IMR-90 (cell line): ENCODE measurements around the gene BTG3. TPM values are rescaled to one million over a fixed set of nuclear protein-coding genes. Genes with fewer than 3 reads are reported as not detected.

ENCODE experiments used
- ATAC-seq: fragments of 200-7000 bp; cut with Tn5 transposase; 2 replicates; pipeline ENCODE4 v1.9.1; 2020; ENCODE audit warnings: low read depth, mild to moderate bottlenecking, moderate library complexity
- BruUV-seq: library from RNA; stranded (reverse); fragments of 400-500 nt; replicated peaks from 2 replicates; lab custom pipeline; 2021; lab: Mats Ljungman, UMichigan
- CTCF ChIA-PET: fragments of 300-600 bp; formaldehyde crosslinking; extraction: SDS; loops from one replicate; lab custom pipeline; 2021; ENCODE audit warnings: antibody characterized with exemption; lab: Yijun Ruan, JAX
- POLR2A ChIA-PET: fragments of 300-600 bp; sonication (Branson Sonifier 250); formaldehyde crosslinking; loops from one replicate; lab custom pipeline; 2022; ENCODE audit warnings: antibody characterized with exemption; ENCODE audit not compliant: unreplicated experiment; lab: Charles Lee
- DNase-seq: peaks from one replicate; pipeline ENCODE4 v3.0.0; 2013
- H2AFZ ChIP-seq: replicated peaks from 2 replicates; pipeline ENCODE3; 2013; ENCODE audit warnings: low read length, mild to moderate bottlenecking; ENCODE audit not compliant: poor library complexity
- H2AK5ac ChIP-seq: 2 replicates; pipeline ENCODE4 v1.6.1; 2013; ENCODE audit warnings: low read depth, low read length, inconsistent platforms
- H2AK9ac ChIP-seq: replicated peaks from 2 replicates; pipeline ENCODE3; 2013; ENCODE audit warnings: mild to moderate bottlenecking, low read depth, low read length, moderate library complexity; ENCODE audit not compliant: poor library complexity
- H2BK120ac ChIP-seq: 2 replicates; pipeline ENCODE4 v1.6.1; 2013; ENCODE audit warnings: low read depth, low read length, inconsistent platforms
- H2BK15ac ChIP-seq: 3 replicates; pipeline ENCODE4 v1.6.1; 2013; ENCODE audit warnings: low read depth, low read length, inconsistent platforms
- H2BK20ac ChIP-seq: 2 replicates; pipeline ENCODE4 v1.6.1; 2013; ENCODE audit warnings: low read depth, mild to moderate bottlenecking, inconsistent platforms, low read length, moderate library complexity
- H2BK5ac ChIP-seq: 2 replicates; pipeline ENCODE4 v1.6.1; 2013; ENCODE audit warnings: mild to moderate bottlenecking, low read depth, low read length, inconsistent platforms; ENCODE audit not compliant: poor library complexity, severe bottlenecking
- H3K14ac ChIP-seq: replicated peaks from 2 replicates; pipeline ENCODE4 v1.6.1; 2013; ENCODE audit warnings: low read depth, low read length, inconsistent platforms
- H3K18ac ChIP-seq: 2 replicates; pipeline ENCODE4 v1.6.1; 2013; ENCODE audit warnings: low read depth, low read length, control low read depth
- H3K23ac ChIP-seq: 2 replicates; pipeline ENCODE4 v1.6.1; 2013; ENCODE audit warnings: low read depth, low read length, inconsistent platforms
- H3K27ac ChIP-seq: 2 replicates; pipeline ENCODE4 v1.5.1; 2013; ENCODE audit warnings: mild to moderate bottlenecking, control low read depth, low read length; ENCODE audit not compliant: insufficient read depth
- H3K27me3 ChIP-seq: 2 replicates; pipeline ENCODE4 v1.6.1; 2013; ENCODE audit warnings: low read length; ENCODE audit not compliant: control insufficient read depth, insufficient read depth
- H3K36me3 ChIP-seq: 2 replicates; pipeline ENCODE4 v1.6.1; 2013; ENCODE audit warnings: low read length, mixed read lengths; ENCODE audit not compliant: control insufficient read depth, insufficient read depth
- H3K4ac ChIP-seq: 2 replicates; pipeline ENCODE4 v1.6.1; 2013; ENCODE audit warnings: low read depth, low read length, inconsistent platforms
- H3K4me1 ChIP-seq: 2 replicates; pipeline ENCODE4 v1.6.1; 2013; ENCODE audit warnings: low read length, mixed read lengths; ENCODE audit not compliant: control insufficient read depth, insufficient read depth
- H3K4me2 ChIP-seq: 2 replicates; pipeline ENCODE4 v1.6.1; 2013; ENCODE audit warnings: low read depth, mild to moderate bottlenecking, control low read depth, low read length, moderate library complexity
- H3K4me3 ChIP-seq: 2 replicates; pipeline ENCODE4 v1.5.1; 2013; ENCODE audit warnings: low read depth, mild to moderate bottlenecking, control low read depth, low read length, moderate library complexity; ENCODE audit not compliant: insufficient read depth
- H3K56ac ChIP-seq: 2 replicates; pipeline ENCODE4 v1.6.1; 2013; ENCODE audit warnings: low read length, inconsistent platforms; ENCODE audit not compliant: insufficient read depth; ENCODE audit errors: extremely low read depth
- H3K79me1 ChIP-seq, 2 experiments: 2 replicates each; pipeline ENCODE4 v1.6.1; 2013; ENCODE audit warnings: low read length in 2 of 2, inconsistent platforms in 1 of 2, low read depth in 1 of 2
- H3K9ac ChIP-seq: 2 replicates; pipeline ENCODE4 v1.6.1; 2013; ENCODE audit warnings: low read depth, low read length, control low read depth
- H3K9me1 ChIP-seq: 2 replicates; pipeline ENCODE4 v1.6.1; 2013; ENCODE audit warnings: low read length, inconsistent platforms; ENCODE audit not compliant: insufficient read depth
- H3K9me3 ChIP-seq: 2 replicates; pipeline ENCODE4 v1.6.1; 2013; ENCODE audit warnings: low read length; ENCODE audit not compliant: control insufficient read depth, insufficient read depth
- H4K20me1 ChIP-seq: 2 replicates; pipeline ENCODE4 v1.6.1; 2013; ENCODE audit warnings: low read length, inconsistent platforms; ENCODE audit not compliant: insufficient read depth
- H4K5ac ChIP-seq: 2 replicates; pipeline ENCODE4 v1.6.1; 2013; ENCODE audit warnings: mild to moderate bottlenecking, low read depth, low read length, control low read depth
- H4K8ac ChIP-seq, 2 experiments: 2 replicates each; pipeline ENCODE4 v1.6.1; 2013; ENCODE audit warnings: low read depth in 2 of 2, low read length in 2 of 2, control low read depth in 1 of 2, inconsistent platforms in 1 of 2
- H4K91ac ChIP-seq: 2 replicates; pipeline ENCODE4 v1.6.1; 2013; ENCODE audit warnings: low read depth, low read length, inconsistent platforms; ENCODE audit not compliant: insufficient read depth
- BHLHE40 ChIP-seq: fragments of 150-350 bp; IDR thresholded peaks from 2 replicates; pipeline ENCODE4 v1.6.1; 2016; ENCODE audit warnings: mild to moderate bottlenecking, low read depth, low read length
- CEBPB ChIP-seq: IDR thresholded peaks from 2 replicates; pipeline ENCODE4 v1.6.1; 2012; ENCODE audit warnings: low read depth, low read length, improper control_type of control experiment
- CHD1 ChIP-seq: IDR thresholded peaks from 2 replicates; pipeline ENCODE4 v1.6.1; 2012; ENCODE audit warnings: low read depth, low read length, improper control_type of control experiment
- ELK1 ChIP-seq: fragments of 150-350 bp; IDR thresholded peaks from 2 replicates; pipeline ENCODE4 v1.6.1; 2016; ENCODE audit warnings: low read depth, mild to moderate bottlenecking, low read length, moderate library complexity, borderline replicate concordance
- MAZ ChIP-seq: IDR thresholded peaks from 2 replicates; pipeline ENCODE4 v1.6.1; 2012; ENCODE audit warnings: low read depth, mild to moderate bottlenecking, low read length, improper control_type of control experiment, moderate library complexity, borderline replicate concordance
- MXI1 ChIP-seq: IDR thresholded peaks from 2 replicates; pipeline ENCODE4 v1.6.1; 2012; ENCODE audit warnings: low read depth, mild to moderate bottlenecking, low read length, moderate library complexity, borderline replicate concordance
- RAD21 ChIP-seq: IDR thresholded peaks from 2 replicates; pipeline ENCODE4 v1.6.1; 2012; ENCODE audit warnings: low read length, improper control_type of control experiment
- RCOR1 ChIP-seq: IDR thresholded peaks from 2 replicates; pipeline ENCODE4 v1.6.1; 2012; ENCODE audit warnings: mild to moderate bottlenecking, low read length, improper control_type of control experiment; ENCODE audit not compliant: insufficient replicate concordance
- RFX5 ChIP-seq: IDR thresholded peaks from 2 replicates; pipeline ENCODE4 v1.8.0; 2012; ENCODE audit warnings: low read depth, mild to moderate bottlenecking, low read length, moderate library complexity
- WGBS, 2 experiments: methylation state at CpG; one replicate each; pipeline versions ENCODE4 v1.1.5 to v1.1.7; 2013; ENCODE audit warnings: missing lambda C conversion rate in 2 of 2; ENCODE audit not compliant: insufficient read length in 1 of 2; ENCODE audit errors: extremely low coverage in 2 of 2; 5-methylcytosine and 5-hydroxymethylcytosine counted together
- dilution Hi-C: fragments of 300-500 bp; cut with HindIII; formaldehyde crosslinking; loops from one replicate; pipeline ENCODE4 v1.14.3; 2018; ENCODE audit warnings: low sequenced_read_pairs; ENCODE audit not compliant: unreplicated experiment
- in situ Hi-C: fragments of 300-500 bp; cut with MboI; formaldehyde crosslinking; loops from 3 replicates; pipeline ENCODE4 v1.14.3; 2019; ENCODE audit warnings: low sequenced_read_pairs, inconsistent platforms, mixed read lengths
- intact Hi-C: fragments of 100-400 bp; cut with micrococcal nuclease; formaldehyde crosslinking; loops from 2 replicates; pipeline ENCODE4 v1.10.0; 2022
- polyA plus RNA-seq, 3 experiments: library from polyadenylated mRNA; depleted of rRNA; stranded (reverse); fragments of >200 nt; gene quantifications; 2 replicates each; pipeline ENCODE4 v1.2.3, GENCODE V29; 2012; ENCODE audit warnings: low replicate concordance in 1 of 3
- total RNA-seq: library from RNA; depleted of rRNA; stranded (reverse); fragments of >200 nt; gene quantifications from 2 replicates; pipeline ENCODE4 v1.2.3, GENCODE V29; 2012
- TF ChIP-seq, protein P1 (sequence below): conservative IDR thresholded peaks from 2 replicates; pipeline ENCODE4 v1.5.1; 2012; ENCODE audit warnings: mild to moderate bottlenecking, low read depth, low read length, improper control_type of control experiment

The BTG3 gene
- total and polyA plus RNA-seq, 2 of the 4 experiments (the other 2 are of a cell fraction) = 22.4 to 38.1 TPM

DNA sequence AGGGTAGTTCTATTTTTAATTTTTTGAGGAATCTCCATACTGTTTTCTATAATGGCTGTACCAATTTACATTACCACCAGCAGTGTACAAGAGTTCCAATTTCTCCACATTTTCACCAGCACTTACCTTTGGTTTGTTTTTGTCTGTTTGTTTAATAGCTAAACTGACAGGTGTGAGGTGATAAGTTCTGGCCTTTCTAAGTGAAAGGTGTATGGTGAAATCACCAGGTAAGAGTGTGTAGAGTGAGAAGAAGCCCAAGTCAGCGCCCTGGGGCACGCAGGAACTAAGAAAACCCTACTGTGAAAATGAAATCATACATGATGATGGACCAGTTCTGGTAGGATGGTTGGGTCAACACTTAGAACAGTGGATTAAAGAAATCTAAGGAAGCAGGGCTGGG lies 34.5 kb downstream of the BTG3 start:
- no peak for DNase-seq
- Histone ChIP-seq H3K23ac (no peak overlapping the region), H2AK9ac (no peak overlapping the region), H3K4ac (no peak overlapping the region), H3K4me2 (no peak overlapping the region), H2AK5ac (no peak overlapping the region), H3K4me1 (no peaks in the 10 kb centered on the region), H2BK120ac (no peak overlapping the region), H3K9me1 (no peaks in the 10 kb centered on the region), H4K91ac (no peak overlapping the region), H2BK5ac (no peak overlapping the region), H4K20me1 (no peaks in the 10 kb centered on the region), H2BK15ac (no peak overlapping the region), H2BK20ac (no peak overlapping the region), H4K5ac (no peak overlapping the region), H3K14ac (no peak overlapping the region), H3K27me3 (peaks cover under 1% of the 10 kb centered on the region), H3K36me3 (no peaks in the 10 kb centered on the region), H2AFZ (no peak overlapping the region), H4K8ac (no peak overlapping the region), H3K9ac (no peak overlapping the region), H3K27ac (no peak overlapping the region), H3K18ac (no peak overlapping the region), H3K9me3 (no peaks in the 10 kb centered on the region), H3K56ac (no peak overlapping the region), H3K4me3 (no peak overlapping the region), H3K79me1 (no peaks in the 10 kb centered on the region)
- in situ Hi-C loops (no loop called here), intact Hi-C loops (no loop called here), dilution Hi-C loops (no loop called here)
- CTCF ChIA-PET = no interaction called here
- no TSS peak for BruUV-seq
- no peak for ATAC-seq
- TF ChIP-seq BHLHE40 = no peak
- no peak for TF ChIP-seq RAD21
- no peak for TF ChIP-seq MAZ
- no peak for TF ChIP-seq MXI1
- TF ChIP-seq CEBPB = no peak
- TF ChIP-seq, protein P1, sequence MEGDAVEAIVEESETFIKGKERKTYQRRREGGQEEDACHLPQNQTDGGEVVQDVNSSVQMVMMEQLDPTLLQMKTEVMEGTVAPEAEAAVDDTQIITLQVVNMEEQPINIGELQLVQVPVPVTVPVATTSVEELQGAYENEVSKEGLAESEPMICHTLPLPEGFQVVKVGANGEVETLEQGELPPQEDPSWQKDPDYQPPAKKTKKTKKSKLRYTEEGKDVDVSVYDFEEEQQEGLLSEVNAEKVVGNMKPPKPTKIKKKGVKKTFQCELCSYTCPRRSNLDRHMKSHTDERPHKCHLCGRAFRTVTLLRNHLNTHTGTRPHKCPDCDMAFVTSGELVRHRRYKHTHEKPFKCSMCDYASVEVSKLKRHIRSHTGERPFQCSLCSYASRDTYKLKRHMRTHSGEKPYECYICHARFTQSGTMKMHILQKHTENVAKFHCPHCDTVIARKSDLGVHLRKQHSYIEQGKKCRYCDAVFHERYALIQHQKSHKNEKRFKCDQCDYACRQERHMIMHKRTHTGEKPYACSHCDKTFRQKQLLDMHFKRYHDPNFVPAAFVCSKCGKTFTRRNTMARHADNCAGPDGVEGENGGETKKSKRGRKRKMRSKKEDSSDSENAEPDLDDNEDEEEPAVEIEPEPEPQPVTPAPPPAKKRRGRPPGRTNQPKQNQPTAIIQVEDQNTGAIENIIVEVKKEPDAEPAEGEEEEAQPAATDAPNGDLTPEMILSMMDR = no peak
- TF ChIP-seq ELK1 = no peak
- TF ChIP-seq RCOR1 = no peak
- no peak for TF ChIP-seq CHD1
- TF ChIP-seq RFX5 = no peak
- WGBS, 2 experiments = no CpG with 5 or more reads among the region's 2 CpGs
- POLR2A ChIA-PET = no interaction called here
